GM12874 (cell line): ENCODE results near the gene AURKA.

Experiments used
- CTCF ChIP-seq: IDR thresholded peaks from 2 replicates; pipeline ENCODE4 v1.5.1; 2011; ENCODE audit warnings: low read depth, mild to moderate bottlenecking, control low read depth, low read length, moderate library complexity; ENCODE audit not compliant: insufficient read depth

The AURKA gene

GRCh38 chr20:56422076-56422823 is 30.2 kb upstream of the AURKA start:
- no peak for TF ChIP-seq CTCF

- TF ChIP-seq CTCF, result no peak
Measured at GRCh38 chr20:56420940-56421688, 29.1 kb upstream of the AURKA start.

- no peak for TF ChIP-seq CTCF
Measured at GRCh38 chr20:56420028-56420427, 28.0 kb upstream of the AURKA start.

DNA sequence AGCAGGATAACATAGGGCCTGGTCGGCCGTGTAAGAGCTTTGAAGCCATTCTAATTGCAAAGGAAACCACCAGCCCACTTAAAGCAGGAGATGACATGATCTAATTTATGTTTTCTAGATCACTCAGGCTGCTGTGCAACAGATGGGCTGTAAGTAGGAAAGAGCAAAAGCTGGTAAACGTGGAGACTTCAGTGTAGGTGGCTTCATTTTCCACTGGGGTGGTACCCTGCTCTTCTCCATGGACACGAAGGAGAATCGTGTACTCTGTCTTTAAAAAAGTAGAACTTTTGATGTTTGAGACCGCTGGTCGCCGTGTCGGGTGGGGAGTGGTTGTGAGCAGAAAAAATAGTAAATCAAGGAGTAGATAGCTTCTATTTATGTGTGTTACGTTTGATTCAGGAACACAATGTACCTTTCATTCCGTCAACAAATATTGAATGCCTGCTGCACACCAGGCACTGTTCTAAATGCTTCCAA is 26.4 kb upstream of the AURKA start:
- TF ChIP-seq CTCF, result no peak

- TF ChIP-seq CTCF, result no peak
Measured at GRCh38 chr20:56417911-56418310, 25.9 kb upstream of the AURKA start.

- TF ChIP-seq CTCF, result no peak
Measured at GRCh38 chr20:56417402-56417801, 25.4 kb upstream of the AURKA start.

DNA sequence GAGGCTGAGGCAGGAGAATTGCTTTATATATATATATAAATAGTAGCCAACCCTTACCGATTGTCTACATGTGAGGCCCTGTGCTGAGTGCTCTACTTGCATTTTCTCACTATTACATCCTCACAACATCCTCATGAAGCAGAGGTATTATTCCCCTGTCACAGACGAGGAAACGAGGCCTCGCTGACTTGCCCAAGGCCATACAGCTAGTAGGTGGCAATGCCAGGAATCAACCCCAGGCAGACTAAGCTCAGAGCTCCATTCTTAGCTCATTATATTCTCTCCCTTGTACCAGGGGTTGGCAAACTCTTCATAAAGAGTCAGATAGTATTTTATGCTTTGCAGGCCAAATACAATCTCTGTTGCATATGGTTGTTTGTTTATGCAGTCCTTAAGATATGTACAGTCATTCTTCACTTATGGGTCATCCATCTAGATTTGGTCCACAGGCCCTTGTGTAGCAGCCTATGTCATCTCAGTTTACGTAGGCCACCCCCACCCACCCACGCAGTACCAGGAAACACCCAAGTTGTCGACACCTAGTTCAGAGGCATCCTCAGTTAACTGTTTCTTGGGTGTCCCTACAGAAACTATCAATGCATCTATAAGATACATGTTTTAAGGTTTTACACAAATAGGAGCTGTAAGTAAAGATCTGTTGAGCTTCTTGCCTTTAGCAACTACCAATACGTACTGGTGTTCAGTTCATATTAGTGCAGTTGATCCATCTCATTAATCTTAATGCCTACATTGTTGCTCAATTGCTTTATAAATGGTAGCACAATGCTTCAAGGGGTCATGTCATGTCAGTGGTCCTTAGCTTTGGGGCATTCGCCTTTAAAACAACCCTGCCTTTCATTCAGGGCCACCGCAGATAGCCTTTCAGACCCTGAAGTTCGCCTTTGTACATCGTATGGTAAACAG is 23.1 kb upstream of the AURKA start:
- TF ChIP-seq CTCF, result no peak
